GM21367 (cell line): Measurements from ENCODE around the gene SLC48A1.

Experiments used
- ATAC-seq: cut with Tn5 transposase; IDR thresholded peaks from one replicate; pipeline ENCODE4 v1.9.1; 2021; ENCODE audit not compliant: unreplicated experiment

Gene SLC48A1

GRCh38 chr12:47744005-47744651 lies 28.9 kb upstream of the SLC48A1 start:
- no peak for ATAC-seq

GRCh38 chr12:47744778-47745436 lies 28.1 kb upstream of the SLC48A1 start:
- no peak for ATAC-seq

- no peak for ATAC-seq
Observed at GRCh38 chr12:47745485-47746041, 27.5 kb upstream of the SLC48A1 start.

GRCh38 chr12:47746073-47746472 lies 27.0 kb upstream of the SLC48A1 start:
- ATAC-seq = no peak

GRCh38 chr12:47746523-47746922 lies 26.5 kb upstream of the SLC48A1 start:
- ATAC-seq = no peak

GRCh38 chr12:47747126-47747525 lies 25.9 kb upstream of the SLC48A1 start:
- ATAC-seq = no peak

- no peak for ATAC-seq
Observed at GRCh38 chr12:47747596-47748506, 25.2 kb upstream of the SLC48A1 start.

GRCh38 chr12:47748507-47748828 lies 24.6 kb upstream of the SLC48A1 start:
- no peak for ATAC-seq

GRCh38 chr12:47748899-47749298 lies 24.1 kb upstream of the SLC48A1 start:
- ATAC-seq = no peak

GRCh38 chr12:47750229-47750798 lies 22.7 kb upstream of the SLC48A1 start:
- ATAC-seq = no peak

- ATAC-seq = no peak
Observed at GRCh38 chr12:47750916-47751470, 22.0 kb upstream of the SLC48A1 start.

- ATAC-seq = no peak
Observed at GRCh38 chr12:47751561-47751960, 21.5 kb upstream of the SLC48A1 start.

- no peak for ATAC-seq
Observed at GRCh38 chr12:47752121-47752520, 20.9 kb upstream of the SLC48A1 start.

GRCh38 chr12:47752552-47752951 lies 20.5 kb upstream of the SLC48A1 start:
- ATAC-seq = no peak

GRCh38 chr12:47753021-47754001 lies 19.7 kb upstream of the SLC48A1 start:
- ATAC-seq = no peak

- no peak for ATAC-seq
Observed at GRCh38 chr12:47754126-47754525, 18.9 kb upstream of the SLC48A1 start.

- no peak for ATAC-seq
Observed at GRCh38 chr12:47754881-47755280, 18.2 kb upstream of the SLC48A1 start.

- ATAC-seq = peak; percentile 69
Observed at GRCh38 chr12:47755655-47756562, 17.1 kb upstream of the SLC48A1 start.

GRCh38 chr12:47757364-47757839 lies 15.6 kb upstream of the SLC48A1 start:
- no peak for ATAC-seq
